SH-SY5Y (cell line): Measurements from ENCODE around the gene STX10.

ENCODE experiments used
- GATA2 ChIP-seq: IDR thresholded peaks from 2 replicates; pipeline ENCODE4 v1.6.1; 2011; ENCODE audit warnings: mild to moderate bottlenecking, low read depth, low read length
- GATA3 ChIP-seq: IDR thresholded peaks from 2 replicates; pipeline ENCODE4 v1.6.1; 2011; ENCODE audit warnings: low read depth, mild to moderate bottlenecking, low read length, moderate library complexity

DNA sequence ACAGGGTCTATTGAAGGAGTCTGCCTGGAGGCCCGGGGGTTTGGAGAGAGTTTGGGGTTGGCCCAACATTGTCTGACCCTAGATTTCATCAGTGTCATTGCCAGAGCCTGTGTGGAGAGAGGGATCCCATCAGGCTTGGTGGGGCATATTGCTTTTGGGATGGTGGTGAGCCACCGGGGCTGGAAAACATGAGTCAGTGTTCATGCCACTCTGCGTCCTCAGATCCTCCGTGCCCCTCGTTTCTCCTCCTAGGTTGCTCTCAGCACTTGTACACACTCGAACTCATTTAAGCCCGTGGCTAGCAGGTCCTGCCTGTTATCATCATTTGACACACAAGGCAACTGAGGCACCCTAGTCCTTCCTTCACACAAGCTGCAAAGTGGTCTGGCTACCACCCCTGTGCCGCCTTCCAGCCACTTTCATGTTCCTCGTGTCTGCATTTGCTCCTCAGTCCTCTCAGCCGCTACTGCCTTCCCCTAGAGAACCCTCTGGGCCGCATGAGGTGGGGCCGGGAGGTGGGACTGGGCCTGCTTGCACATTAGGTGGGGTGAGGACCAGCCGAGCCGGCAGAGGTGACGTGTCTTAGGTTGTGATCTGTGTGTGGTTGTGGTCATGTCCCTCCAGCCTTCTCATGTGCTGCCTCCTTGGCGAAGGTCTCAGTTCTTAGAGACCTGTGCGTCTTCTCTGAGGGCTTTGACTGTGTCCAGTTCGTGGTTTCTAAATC is 28.5 kb downstream of the STX10 start:
- no peak for TF ChIP-seq GATA2
- TF ChIP-seq GATA3, result no peak
